ENCODE measurements around the gene PRKCZ. TPM values are rescaled to one million over a fixed set of nuclear protein-coding genes. Genes with fewer than 3 reads are reported as not detected.
"Not testable (repeated sequence)": the region's sequence is repeated elsewhere in the genome, so short reads cannot be mapped to it uniquely, and the experiment has no call there.

The PRKCZ gene
- total RNA-seq, 1 donor: 0.72 TPM

GRCh38 chr1:2146836-2147517, 96.8 kb downstream of the PRKCZ start:
- Histone ChIP-seq H4K20me1 (ENCODE audit: insufficient read depth, low read length) (no peaks in the 10 kb centered on the region), H3K4me3 (ENCODE audit: insufficient read depth, low read length) (no peak overlapping the region), H3K79me2 (ENCODE audit: insufficient read depth, low read length) (no peaks in the 10 kb centered on the region), H2AFZ (ENCODE audit: low read length) (no peak overlapping the region), H3K4me1 (ENCODE audit: insufficient read depth, low read length) (no peaks in the 10 kb centered on the region), H3K9me3 (ENCODE audit: low read depth, low read length) (no peaks in the 10 kb centered on the region), H3K36me3 (ENCODE audit: insufficient read depth, low read length) (no peaks in the 10 kb centered on the region), H3K27me3 (ENCODE audit: insufficient read depth, low read length) (peaks cover 4% of the 10 kb centered on the region), H3K27ac (ENCODE audit: low read depth, low read length) (no peak overlapping the region), H3K4me2 (ENCODE audit: insufficient read depth, low read length) (no peak overlapping the region)
- no peak for DNase-seq (ENCODE audit: insufficient read length, low spot score, missing footprints)
- TF ChIP-seq CTCF (IDR thresholded peaks at IDR 0.05; ENCODE audit: extremely low read depth, low read depth, low read length): no peak

DNA sequence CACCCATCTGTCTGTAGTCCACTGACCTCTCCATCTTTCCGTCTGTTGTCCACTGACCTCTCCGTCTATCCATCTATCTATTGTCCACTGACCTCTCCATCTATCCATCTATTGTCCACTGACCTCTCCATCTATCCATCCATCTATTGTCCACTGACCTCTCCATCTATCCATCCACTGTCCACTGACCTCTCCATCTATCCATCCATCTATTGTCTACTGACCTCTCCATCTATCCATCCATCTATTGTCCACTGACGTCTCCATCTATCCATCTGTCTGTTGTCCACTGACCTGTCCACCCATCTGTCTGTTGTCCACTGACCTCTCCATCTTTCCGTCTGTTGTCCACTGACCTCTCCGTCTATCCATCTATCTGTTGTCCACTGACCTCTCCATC, 97.7 kb downstream of the PRKCZ start:
- H3K36me3 ChIP-seq (ENCODE audit: insufficient read depth, low read length); H3K4me1 ChIP-seq (ENCODE audit: insufficient read depth, low read length); H3K27ac ChIP-seq (ENCODE audit: low read depth, low read length); H3K9me3 ChIP-seq (ENCODE audit: low read depth, low read length); H4K20me1 ChIP-seq (ENCODE audit: insufficient read depth, low read length); H3K4me3 ChIP-seq (ENCODE audit: insufficient read depth, low read length); H3K79me2 ChIP-seq (ENCODE audit: insufficient read depth, low read length); H3K27me3 ChIP-seq (ENCODE audit: insufficient read depth, low read length); H3K4me2 ChIP-seq (ENCODE audit: insufficient read depth, low read length); DNase-seq (ENCODE audit: insufficient read length, low spot score, missing footprints); H2AFZ ChIP-seq (ENCODE audit: low read length): not testable (repeated sequence)

DNA sequence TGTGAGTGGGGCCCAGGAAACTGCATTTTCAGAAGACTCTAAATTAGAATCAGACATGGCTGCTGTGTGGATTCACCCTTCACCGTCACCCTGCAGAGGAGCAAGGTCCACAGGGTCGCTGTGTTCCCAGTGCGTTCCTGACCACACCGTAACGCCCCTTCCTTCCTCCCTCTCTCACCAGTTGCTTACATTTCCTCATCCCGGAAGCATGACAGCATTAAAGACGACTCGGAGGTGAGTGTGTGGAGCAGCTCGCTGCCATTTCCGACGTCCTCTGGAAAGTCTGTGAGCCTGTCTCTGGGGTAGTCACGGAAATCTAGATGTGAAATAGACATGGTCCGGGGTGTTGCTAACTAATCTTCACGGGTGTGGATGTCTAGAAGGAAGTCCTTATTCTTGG, 98.5 kb downstream of the PRKCZ start:
- Histone ChIP-seq H2AFZ (ENCODE audit: low read length) (no peak overlapping the region), H3K4me3 (ENCODE audit: insufficient read depth, low read length) (no peak overlapping the region), H3K27me3 (ENCODE audit: insufficient read depth, low read length) (peaks cover 4% of the 10 kb centered on the region), H4K20me1 (ENCODE audit: insufficient read depth, low read length) (no peaks in the 10 kb centered on the region), H3K79me2 (ENCODE audit: insufficient read depth, low read length) (no peaks in the 10 kb centered on the region), H3K36me3 (ENCODE audit: insufficient read depth, low read length) (no peaks in the 10 kb centered on the region), H3K27ac (ENCODE audit: low read depth, low read length) (no peak overlapping the region), H3K4me2 (ENCODE audit: insufficient read depth, low read length) (no peak overlapping the region), H3K4me1 (ENCODE audit: insufficient read depth, low read length) (no peaks in the 10 kb centered on the region), H3K9me3 (ENCODE audit: low read depth, low read length) (no peaks in the 10 kb centered on the region)
- no peak for DNase-seq (ENCODE audit: insufficient read length, low spot score, missing footprints)
- TF ChIP-seq CTCF (IDR thresholded peaks at IDR 0.05; ENCODE audit: extremely low read depth, low read depth, low read length): no peak

- Histone ChIP-seq H2AFZ (ENCODE audit: low read length) (no peak overlapping the region), H3K4me1 (ENCODE audit: insufficient read depth, low read length) (no peaks in the 10 kb centered on the region), H3K4me3 (ENCODE audit: insufficient read depth, low read length) (no peak overlapping the region), H3K4me2 (ENCODE audit: insufficient read depth, low read length) (no peak overlapping the region), H3K27me3 (ENCODE audit: insufficient read depth, low read length) (peaks cover 4% of the 10 kb centered on the region), H3K27ac (ENCODE audit: low read depth, low read length) (no peak overlapping the region), H3K36me3 (ENCODE audit: insufficient read depth, low read length) (no peaks in the 10 kb centered on the region), H3K9me3 (ENCODE audit: low read depth, low read length) (no peaks in the 10 kb centered on the region), H4K20me1 (ENCODE audit: insufficient read depth, low read length) (no peaks in the 10 kb centered on the region), H3K79me2 (ENCODE audit: insufficient read depth, low read length) (no peaks in the 10 kb centered on the region)
- no peak for TF ChIP-seq CTCF (IDR thresholded peaks at IDR 0.05; ENCODE audit: extremely low read depth, low read depth, low read length)
- DNase-seq (ENCODE audit: insufficient read length, low spot score, missing footprints): no peak
Measured at GRCh38 chr1:2150801-2151200, 100.6 kb downstream of the PRKCZ start.

Measured in osteoblast (primary cell).